Measurements from ENCODE around the gene PPP1CA. TPM values are rescaled to one million over a fixed set of nuclear protein-coding genes. Genes with fewer than 3 reads are reported as not detected.

PPP1CA gene
- total RNA-seq, 1 donor from 2014 or later = 144 TPM

DNA sequence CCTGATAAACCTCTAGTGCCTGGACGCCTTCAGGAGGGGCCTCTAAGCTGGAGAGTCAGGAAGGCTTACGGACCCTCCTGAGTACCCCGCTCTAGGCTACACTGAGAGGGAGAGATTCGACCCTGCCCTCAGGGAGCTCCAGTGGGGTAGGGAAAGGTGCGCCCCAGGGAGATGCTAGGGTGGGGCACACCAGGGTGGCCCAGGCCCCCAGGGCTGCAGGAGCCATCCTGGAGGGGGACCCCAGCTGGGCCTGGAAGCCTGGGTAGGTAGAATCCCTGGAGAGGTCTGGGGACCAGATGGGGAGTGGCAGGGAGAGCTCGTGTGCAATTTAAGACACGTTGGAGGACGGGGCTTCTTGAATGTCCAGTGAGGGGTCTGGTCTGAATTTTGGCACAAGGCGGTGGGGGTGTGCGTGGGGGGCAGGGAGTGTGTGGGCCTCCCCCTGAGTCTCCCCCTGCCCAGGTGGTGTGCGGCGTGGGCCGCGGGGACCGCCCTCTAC lies 18.5 kb upstream of the PPP1CA start:
- Histone ChIP-seq H3K4me3 (peak overlapping the region; percentile 66), H3K9me3 (no peaks in the 10 kb centered on the region), H3K27me3 (ENCODE audit: low read depth) (no peaks in the 10 kb centered on the region), H3K27ac (peak overlapping the region; percentile 91), H3K4me1 (peaks cover 49% of the 10 kb centered on the region), H3K36me3 (no peaks in the 10 kb centered on the region)
- TF ChIP-seq, protein P1, sequence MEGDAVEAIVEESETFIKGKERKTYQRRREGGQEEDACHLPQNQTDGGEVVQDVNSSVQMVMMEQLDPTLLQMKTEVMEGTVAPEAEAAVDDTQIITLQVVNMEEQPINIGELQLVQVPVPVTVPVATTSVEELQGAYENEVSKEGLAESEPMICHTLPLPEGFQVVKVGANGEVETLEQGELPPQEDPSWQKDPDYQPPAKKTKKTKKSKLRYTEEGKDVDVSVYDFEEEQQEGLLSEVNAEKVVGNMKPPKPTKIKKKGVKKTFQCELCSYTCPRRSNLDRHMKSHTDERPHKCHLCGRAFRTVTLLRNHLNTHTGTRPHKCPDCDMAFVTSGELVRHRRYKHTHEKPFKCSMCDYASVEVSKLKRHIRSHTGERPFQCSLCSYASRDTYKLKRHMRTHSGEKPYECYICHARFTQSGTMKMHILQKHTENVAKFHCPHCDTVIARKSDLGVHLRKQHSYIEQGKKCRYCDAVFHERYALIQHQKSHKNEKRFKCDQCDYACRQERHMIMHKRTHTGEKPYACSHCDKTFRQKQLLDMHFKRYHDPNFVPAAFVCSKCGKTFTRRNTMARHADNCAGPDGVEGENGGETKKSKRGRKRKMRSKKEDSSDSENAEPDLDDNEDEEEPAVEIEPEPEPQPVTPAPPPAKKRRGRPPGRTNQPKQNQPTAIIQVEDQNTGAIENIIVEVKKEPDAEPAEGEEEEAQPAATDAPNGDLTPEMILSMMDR (IDR thresholded peaks at IDR 0.05) = no peak
- DNase-seq = no peak
- no peak for ATAC-seq
- intact Hi-C loops (cut with DNase I) = no loop called here

DNA sequence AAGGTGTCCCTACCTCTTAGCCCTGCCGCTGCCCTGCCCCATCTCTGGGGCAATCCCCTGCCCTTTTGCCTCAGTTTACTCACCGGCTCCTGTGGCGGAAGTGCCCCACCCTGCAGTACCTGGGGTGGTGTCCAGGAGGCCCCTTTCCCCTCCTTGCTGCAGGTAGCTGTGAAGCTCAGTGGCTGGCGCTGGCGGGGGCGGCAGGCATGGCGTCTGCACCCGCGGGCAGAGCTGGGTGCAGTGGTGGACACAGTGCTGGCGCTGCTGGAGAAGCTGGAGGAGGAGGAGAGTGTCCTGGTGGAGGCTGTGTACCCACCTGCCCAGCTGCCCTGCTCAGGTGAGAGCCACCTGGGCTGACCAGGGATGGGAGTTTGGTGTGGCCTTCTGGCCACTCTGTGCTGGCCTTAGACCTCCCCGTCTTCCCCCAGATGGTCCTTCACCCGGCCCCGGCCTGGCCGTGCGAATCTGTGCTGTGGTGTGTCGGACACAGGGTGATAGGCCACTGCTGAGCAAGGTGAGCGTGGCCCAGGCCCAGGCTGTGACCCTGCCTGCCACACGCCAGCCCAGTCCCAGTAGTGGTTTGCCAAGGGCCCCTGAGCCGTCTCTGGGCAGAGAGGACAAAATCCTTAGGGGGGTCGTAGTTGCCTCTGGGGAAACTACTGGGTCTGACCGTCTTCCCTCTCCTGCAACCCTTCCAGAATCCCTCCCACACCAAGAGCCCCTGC lies 17.8 kb upstream of the PPP1CA start:
- H3K27me3 ChIP-seq (ENCODE audit: low read depth) = no peaks in the 10 kb centered on the region
- H3K4me3 ChIP-seq = no peak overlapping the region
- H3K36me3 ChIP-seq = no peaks in the 10 kb centered on the region
- H3K9me3 ChIP-seq = no peaks in the 10 kb centered on the region
- peak overlapping the region; percentile 91 for H3K27ac ChIP-seq
- TF ChIP-seq, protein P1 (IDR thresholded peaks at IDR 0.05) = no peak
- intact Hi-C loops (cut with DNase I) = no loop called here
- DNase-seq (no peak), ATAC-seq (no peak)
- H3K4me1 ChIP-seq = peaks cover 55% of the 10 kb centered on the region

DNA sequence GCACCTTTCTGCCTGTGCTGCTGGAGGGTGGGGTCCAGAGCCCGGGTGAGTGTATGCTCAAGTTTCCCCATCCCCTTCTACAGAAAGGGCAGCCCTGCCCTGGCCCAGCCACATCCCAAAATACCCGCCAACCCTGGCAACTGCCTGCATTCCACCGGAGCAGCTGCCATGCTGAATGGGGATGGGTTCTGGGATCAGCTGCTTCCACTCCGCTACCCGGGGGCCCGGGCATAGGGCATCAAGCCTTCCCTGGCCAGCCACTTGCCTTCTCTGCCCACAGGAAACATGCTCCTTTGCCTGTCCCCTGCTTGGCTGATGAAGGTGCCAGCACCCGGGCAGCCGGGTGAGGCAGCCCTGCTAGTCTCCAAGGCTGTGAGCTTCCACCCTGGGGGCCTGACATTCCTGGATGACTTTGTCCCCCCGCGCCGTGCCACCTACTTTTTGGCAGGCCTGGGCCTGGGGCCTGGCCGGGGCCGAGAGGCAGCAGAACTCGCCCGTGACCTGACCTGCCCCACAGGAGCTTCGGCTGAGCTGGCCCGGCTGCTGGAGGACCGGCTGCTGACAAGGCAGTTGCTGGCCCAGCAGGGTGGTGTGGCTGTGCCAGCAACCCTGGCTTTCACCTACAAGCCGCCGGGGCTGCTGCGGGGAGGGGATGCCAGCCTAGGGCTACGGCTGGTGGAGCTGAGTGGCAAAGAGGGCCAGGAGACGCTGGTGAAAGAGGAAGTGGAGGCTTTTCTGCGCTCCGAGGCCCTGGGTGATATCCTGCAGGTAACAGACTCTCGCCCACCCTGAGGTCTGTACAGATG lies 17.0 kb upstream of the PPP1CA start:
- TF ChIP-seq, protein P1 (IDR thresholded peaks at IDR 0.05) = no peak
- DNase-seq = no peak
- H3K4me1 ChIP-seq = peaks cover 55% of the 10 kb centered on the region
- H3K9me3 ChIP-seq = no peaks in the 10 kb centered on the region
- H3K36me3 ChIP-seq = no peaks in the 10 kb centered on the region
- no peak for ATAC-seq
- no peak overlapping the region for H3K27ac ChIP-seq
- H3K27me3 ChIP-seq (ENCODE audit: low read depth) = no peaks in the 10 kb centered on the region
- intact Hi-C loops (cut with DNase I) = no loop called here
- H3K4me3 ChIP-seq = no peak overlapping the region

DNA sequence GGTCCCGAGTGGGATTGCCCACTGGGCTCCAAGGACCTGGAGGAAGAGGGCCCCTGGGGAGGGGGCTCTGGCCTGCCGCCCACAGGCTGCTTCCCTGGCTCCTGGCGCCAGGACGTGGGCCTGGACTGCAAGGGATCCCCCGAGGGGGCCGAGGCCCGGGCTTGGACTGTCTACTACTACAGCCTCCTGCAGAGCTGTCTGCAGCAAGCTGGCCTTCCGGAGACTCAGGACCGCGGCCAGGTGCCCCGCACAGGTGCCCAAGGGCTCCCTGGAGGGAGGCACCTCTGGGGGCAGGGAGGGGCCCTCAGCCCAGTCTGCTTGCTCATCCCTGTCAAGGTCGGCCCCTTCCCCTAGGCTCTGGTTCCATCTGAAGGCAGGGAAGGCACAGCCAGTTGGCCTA lies 15.8 kb upstream of the PPP1CA start:
- Histone ChIP-seq H3K27me3 (ENCODE audit: low read depth) (no peaks in the 10 kb centered on the region), H3K4me3 (no peak overlapping the region), H3K27ac (peak overlapping the region; percentile 62), H3K36me3 (no peaks in the 10 kb centered on the region), H3K4me1 (peaks cover 55% of the 10 kb centered on the region), H3K9me3 (no peaks in the 10 kb centered on the region)
- ATAC-seq = no peak
- no peak for DNase-seq
- TF ChIP-seq, protein P1 (IDR thresholded peaks at IDR 0.05) = no peak
- intact Hi-C loops (cut with DNase I) = no loop called here

DNA sequence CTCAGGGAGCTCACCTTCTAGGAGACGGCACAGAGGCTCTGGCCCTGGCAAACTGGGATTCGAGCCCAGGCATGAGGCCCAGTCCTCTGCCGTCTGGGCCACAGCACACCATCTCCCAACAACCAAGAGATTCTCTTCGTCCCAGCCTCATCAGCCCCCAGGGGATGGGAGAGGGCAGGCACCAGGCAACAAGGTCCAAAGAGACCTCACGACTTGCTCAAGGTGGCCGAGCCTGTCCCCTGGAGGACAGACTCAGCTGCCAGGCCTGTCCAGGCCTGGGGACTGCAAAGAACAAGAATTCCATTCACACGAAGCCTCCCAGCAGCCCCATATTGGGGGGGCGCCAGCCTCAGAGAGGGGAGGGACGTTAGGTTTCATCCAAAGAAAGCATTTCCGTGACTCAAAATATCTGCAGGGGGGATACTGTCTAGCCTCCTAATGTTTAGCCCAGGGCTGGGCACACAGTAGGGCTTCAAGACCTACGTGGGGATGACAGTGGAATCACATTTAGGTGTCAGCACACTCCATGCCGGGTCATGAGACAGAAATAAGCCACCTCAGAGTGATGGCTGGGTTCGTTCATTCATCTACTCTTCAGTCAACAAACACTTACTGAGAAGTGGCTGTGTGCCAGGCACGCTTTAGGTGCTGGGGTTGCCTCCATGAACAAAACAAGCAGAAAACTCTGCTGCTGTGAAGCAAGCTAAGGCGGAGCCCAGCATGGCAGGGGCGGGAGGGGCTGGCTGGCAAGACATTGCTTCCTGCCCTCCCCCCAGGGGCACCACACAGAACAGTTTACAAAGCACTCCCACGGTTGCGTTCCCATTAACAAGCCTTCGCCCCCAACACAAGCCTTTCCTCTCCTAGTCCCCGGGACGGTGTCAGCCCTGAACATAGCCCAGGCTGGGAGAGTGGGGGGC lies 15.0 kb upstream of the PPP1CA start:
- Histone ChIP-seq H3K27ac (peak overlapping the region; percentile 62), H3K27me3 (ENCODE audit: low read depth) (no peaks in the 10 kb centered on the region), H3K9me3 (no peaks in the 10 kb centered on the region), H3K36me3 (no peaks in the 10 kb centered on the region), H3K4me3 (no peak overlapping the region), H3K4me1 (peaks cover 55% of the 10 kb centered on the region)
- DNase-seq = peak; percentile 69
- TF ChIP-seq, protein P1 (IDR thresholded peaks at IDR 0.05) = no peak
- no peak for ATAC-seq
- intact Hi-C loops (cut with DNase I) = no loop called here

All from lower lobe of right lung (tissue), 2 donors.